Suppressor macrophage (primary cell): ENCODE results near the gene MYLK.

Experiments
- DNase-seq, 4 experiments: peaks; one replicate each; pipeline ENCODE4 v3.0.0-alpha.2; 2020 to 2022

MYLK gene

DNA sequence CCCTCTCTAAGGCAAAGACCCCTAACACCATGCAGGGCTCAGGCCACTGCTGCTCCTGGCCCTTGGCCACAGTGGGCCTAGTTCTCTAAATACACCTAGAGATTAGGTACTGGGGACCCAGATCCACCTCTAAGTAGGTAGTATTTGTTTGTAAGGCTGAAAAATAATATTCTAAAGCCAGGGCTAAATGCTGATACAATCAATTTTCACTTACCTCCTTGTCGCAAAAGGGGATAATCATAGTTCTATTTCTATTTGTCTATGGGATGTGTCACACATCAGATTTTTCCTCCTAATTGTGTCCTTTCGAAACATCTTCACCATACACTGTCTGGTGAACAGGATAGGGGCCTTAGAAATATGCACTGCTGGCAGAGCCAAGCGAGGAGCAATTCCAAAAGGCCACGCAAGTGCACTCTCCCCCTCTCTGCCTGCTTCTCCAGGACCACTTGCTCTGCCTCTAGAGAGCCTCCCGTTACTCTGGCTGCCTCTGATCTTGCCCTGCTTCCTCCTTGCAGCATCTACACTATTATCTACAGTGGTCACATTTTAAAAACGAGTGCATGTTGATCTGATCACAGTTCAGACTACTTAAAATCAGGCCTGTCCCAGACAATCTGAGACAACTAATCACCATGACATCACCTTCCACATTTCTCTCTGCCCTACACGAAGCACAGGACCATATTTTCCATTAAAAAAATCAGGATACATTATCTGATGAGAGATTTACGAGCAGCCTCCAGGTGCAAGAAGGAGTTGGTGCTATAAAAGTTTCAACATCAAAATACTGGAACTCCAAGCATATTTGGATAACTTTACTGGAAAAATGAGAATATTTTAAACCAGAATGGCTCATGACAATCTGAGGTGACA is 115.4 kb downstream of the MYLK start:
- no peak for DNase-seq

DNA sequence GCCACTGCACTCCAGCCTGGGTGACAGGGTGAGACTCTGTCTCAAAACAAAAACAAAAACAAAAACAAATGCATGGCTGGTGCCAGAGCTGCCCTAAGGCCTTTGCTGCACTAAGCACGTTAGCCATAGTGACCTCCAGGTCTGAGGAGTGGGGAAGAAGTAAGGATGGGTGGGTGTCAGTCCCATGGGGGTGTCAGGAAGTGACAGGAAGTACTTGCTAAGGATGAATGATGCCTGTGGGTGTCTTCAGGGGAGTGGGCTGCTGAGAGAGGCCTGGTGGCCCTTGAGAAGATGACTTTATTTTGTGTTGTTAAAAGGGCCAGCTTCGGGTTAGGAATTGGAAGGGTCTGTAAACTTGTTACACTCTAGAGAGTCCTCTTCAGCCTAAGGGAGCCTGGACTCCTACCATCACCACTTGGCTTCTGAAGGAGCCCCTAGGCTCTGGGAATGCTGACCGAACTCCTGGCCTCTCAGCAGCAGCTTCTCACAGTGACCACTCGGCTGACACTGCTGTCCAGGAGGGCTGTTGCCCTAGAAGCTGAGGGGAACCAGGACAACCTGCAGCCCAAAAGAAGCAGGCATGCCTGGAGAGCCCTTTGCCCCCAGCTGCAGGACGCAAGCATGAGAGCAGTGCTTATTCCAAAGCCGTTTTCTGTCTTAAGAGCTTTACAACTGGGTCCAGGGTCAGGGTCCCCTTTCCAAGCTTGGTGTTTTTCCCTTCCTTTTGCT is 116.4 kb downstream of the MYLK start:
- DNase-seq, result no peak

DNA sequence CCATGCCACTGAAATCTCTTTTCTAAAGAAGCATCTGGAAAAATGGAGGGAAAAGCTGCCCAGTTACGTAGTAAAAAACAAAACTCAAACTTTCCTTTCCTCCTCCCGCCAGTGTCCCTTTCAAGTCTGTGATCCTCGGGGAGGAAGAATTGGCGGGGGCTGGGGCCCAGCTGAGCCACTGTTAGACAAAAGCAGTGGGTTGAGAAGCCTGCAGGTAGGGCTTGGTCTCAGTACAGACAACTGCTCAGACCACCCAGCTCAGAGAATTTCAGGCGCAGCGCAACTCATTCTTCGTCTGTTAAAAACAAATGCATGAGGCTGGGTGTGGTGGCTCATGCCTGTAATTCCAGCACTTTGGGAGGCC is 117.1 kb downstream of the MYLK start:
- no peak for DNase-seq

DNA sequence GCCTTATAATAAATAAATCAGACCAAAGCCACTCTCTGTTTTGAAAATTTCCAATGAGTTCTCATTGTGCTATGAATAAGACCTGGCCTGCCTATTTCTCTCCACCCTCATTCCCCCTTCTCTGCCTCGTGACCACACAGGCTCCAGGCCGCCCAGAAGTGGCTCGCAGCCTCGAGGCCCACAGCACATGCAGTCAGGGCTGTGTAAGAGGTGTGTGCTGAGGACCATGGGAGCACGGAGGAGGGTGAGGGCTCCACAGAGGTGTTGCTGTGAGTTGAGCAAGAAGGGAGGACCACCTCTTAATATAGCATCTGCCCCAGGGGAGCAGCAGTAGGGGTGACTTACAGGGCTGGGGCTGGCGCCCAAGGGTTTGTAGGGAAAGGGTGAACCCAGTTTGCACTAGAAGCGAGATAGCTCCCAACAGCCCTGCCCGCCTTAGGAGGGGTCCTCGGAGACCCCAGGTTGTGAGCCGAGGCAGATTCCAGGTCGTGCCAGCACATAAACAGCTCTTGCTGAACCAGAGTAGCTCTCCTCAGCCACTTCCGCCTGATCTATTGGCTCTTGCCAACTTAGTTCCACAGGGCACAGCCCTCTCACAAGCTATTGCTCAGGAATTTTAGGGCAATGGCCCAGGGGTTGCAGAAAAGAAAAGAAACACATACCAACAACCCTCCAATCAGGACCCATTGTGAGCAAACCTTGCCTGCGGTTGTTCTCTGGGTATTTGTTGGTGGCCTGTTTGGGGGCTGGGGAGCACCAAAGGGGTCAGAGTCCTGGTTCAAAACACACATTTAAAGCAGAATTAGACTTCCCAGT is 117.7 kb downstream of the MYLK start:
- DNase-seq, result no peak

DNA sequence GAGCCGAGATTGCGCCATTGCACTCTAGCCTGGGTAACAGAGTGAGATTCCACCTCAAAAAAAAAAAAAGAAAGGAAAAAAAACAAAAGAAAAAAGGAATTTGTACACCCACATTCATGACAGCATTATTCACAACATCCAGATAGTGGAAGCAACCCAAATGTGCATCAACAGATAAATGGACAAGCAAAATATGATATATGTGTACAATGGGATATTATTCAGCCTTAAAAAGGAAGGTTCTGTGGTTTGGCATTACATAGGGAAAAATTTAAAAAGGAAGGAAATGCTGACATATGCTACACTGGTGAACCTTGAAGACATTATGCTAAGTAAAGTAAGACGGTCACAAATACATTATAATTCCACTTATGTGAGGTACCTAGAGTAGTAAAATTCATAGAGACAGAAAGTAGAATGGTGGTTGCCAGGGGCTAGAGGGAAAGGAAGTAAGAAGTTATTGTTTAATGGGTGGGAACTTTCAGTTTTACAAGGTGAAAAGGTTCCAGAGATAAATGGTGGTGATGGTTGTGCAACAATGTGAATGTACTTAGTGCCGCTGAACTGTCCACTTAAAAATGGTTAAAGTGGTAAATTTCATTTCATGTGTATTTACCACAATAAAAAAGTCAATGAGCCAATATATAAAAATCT is 118.5 kb downstream of the MYLK start:
- no peak for DNase-seq

DNA sequence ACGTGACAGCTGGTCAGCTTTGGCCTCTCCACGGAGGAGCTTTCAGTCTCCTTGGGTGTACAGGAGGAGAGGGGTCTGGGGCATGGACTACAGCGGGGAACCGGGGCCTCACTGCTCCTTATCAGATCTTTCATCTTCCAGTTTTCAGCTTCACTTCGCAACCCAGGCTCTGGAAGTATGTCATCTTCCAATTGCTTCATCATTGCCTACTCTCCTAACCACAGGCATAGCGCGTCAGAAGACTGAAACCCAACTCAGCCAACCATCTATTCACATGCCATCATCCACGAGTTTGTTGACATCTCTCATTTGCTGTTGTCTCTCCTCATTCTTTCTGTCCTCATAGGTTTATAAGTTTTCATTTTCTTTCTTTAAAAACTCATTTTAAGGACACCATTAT is 119.5 kb downstream of the MYLK start:
- peak; percentile 46 to 64 (median 52) for DNase-seq

DNA sequence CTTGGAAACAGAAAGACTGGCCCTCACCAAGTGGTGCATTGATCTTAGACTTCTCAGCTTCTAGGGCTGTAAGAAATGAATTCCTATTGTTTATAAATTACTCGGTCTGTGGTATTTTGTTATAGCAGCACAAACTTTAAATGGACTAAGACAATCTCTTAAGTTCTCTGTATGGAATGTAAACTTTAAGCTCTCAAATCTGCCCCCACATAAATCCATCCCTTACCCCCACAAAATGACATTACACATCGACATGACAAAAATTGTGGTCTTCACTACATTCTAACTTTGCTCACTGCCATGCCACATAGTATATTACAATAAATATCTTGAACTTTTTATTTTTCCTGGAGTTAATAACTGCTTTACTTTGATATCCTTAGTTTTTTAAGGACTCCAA is 121.3 kb downstream of the MYLK start:
- no peak for DNase-seq

DNA sequence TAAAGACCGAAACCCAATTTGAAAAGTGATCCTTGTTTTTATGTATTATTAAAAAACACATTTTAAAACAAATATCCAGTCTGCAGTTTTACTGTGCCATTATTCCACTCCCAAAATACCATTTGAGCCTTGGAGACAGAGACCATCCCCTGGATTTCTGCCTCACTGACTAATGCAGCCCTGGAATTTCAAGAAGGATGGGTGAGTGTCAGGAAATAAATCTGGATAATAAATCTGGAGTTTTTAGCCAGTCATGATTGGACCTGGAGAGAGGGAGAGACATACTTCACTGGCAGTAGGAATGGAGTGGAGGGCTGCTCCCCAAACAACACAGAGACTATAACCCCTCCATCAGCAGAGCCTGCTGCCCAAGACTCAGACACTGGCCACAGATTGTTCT is 123.3 kb downstream of the MYLK start:
- DNase-seq, result no peak

DNA sequence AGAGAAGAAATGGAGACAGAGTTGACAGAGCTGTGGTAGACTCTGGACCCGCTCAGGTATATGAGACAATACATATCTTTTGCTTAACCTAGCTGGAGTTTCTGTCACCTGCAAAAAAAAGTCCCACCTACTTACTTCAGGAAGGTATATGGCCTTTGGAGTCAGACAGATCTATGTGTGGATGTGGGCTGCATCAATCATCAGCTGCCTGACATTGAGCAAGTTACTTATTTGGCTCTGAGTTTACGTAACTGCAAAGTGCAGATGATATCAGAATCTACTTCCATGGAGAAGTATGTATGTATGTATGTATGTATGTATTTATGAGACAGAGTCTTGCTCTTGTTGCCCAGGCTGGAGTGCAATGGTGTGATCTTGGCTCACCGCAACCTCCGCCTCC is 124.3 kb downstream of the MYLK start:
- DNase-seq, result peak; percentile 20 to 71 (median 55)

DNA sequence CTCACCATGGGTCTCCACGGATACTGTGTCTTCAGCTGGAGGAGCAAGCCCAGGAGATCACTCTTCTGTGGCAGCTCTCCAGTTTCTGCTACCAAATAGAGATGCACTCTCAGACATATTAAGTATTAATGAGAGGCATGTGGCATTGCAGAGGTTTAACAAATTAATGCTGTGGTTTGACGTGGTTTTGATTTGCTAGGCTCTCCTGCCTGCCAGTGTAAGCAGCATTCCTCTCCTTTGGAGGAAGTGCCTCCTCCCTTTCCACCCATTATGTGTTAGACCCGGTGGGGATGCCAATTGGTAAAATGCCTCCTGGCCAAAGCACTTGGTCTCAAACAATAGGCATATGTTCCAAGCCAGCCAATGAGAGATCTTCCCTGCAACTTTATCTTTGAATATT is 124.8 kb downstream of the MYLK start:
- no peak for DNase-seq

DNA sequence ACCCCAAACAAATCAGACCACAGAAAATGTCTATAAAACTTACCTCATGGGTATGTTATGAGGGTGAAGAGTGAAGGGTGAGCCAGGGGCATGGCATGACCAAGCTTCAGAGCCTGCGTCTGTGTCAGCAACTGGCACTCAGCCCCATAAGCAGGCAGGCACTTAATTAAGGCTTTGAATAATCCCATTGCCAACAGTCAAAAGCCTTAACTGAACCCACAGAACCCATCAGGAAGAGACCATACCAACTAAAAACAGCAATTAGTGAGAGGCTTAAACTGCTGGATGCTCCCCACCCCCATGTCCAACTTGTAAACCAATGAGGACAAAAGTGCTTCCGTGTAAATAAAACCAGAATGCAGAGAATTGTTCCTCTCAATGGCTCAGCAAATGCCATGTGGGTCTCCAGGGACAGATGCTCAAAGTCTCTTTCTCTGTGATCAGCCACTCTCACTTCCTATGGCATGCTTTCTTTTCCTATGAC is 126.0 kb downstream of the MYLK start:
- DNase-seq, result no peak

DNA sequence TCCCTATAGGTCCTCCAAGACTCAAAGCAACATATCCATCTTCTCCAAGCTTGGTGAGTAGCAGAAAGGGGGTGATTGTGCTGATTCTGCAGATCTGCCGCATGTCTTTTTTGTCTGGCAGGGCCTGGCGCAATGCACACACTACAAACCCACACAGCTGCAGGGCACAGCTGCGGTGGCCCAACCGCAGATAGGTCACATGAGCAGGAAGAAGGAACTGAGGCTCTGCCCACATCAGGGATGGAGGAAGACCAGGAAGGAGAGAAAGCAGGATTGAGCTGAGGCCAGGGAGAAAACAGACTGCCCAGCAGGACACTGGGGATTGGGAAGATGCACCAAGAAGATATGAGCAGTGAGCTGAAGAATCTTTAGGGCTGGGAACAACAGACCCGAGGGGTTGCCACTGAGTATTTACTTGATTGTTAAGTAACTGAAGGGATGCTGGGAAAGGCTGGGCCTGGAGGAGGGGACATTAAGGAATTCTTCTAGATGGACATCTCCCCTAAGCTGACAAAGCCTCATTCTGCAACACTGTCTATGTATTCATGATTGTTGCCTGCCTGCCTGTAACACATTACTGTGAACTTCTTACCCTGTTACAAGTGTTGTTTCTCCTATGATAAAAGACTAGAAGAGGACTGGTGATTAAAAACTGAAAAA is 126.7 kb downstream of the MYLK start:
- DNase-seq, result peak; percentile 89 to 94 (median 94)

DNA sequence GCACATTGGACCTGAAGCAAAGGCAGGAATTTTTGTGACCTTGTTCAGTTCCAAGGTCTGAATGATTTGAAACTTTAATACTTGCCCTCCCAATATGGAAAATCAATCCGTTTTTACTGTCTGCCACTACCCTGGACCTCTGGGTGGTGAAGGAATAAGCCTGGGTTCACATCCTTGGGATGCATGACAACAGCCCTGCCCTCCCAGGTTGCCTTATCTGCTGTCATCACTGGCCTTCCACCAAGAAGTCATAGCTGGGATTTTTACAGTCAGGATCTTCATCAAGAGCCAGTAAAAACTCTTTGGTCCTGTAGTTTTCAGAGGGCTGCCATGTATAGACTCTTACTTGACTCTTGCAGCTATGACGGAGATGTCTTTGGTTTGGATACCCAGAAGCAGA is 128.6 kb downstream of the MYLK start:
- no peak for DNase-seq

DNA sequence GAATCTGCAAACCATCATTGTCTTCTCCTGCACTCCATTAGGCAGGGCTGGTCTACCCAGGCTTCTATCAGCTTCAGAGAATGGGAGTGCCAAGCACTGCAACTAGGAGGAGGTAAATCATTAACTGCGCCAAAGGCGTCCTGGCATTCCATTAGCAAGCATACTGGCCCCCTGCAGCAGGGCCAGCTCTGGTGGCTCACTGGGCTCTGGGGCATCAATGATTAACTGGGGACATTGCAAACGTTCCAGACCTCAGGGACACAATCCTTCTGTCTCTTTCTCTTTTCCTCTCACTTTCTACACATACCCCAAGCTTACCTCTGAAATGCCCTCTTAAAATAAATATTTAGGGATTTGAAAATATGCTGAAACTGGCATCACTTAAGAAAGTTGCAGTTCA is 129.0 kb downstream of the MYLK start:
- no peak for DNase-seq

DNA sequence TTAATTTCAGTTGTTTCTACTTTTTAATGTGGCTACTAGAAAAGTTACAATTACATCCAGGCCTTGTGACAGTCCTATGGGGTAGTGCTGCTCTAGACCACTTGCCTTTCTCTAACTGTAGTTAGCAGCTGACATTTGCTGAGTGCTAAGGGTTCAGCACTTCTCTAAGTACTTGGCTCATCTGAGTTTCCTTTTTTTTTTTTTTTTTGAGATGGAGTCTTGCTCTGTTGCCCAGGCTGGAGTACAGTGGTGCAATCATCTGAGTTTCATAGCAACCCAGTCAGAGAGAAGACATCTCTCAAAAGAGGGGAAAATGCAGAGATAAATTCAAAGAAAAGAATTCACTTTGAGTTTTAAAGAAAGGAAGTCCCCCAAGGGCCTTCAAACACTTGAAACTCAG is 130.8 kb downstream of the MYLK start:
- peak in 2 of 4 experiments; percentile 32 to 53 for DNase-seq

DNA sequence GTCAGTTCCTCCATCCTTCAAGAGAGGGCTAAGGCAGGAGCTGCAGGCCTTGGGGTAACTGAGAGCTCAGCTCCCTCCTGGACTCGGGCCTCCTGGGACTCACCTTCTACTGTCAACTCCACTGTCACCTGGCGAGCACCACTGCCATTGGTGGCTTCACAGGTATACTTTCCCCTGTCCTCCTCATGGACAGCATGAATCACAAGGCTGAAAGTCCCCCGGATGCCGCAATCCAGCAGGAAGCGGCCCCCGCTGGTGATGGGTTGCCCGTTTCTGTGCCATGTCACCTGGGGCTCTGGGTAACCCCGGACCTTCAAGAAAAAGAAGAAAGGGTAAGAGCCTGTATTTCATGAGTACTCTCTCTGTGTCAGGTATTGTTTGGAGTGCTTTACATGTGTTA is 131.9 kb downstream of the MYLK start:
- no peak for DNase-seq

DNA sequence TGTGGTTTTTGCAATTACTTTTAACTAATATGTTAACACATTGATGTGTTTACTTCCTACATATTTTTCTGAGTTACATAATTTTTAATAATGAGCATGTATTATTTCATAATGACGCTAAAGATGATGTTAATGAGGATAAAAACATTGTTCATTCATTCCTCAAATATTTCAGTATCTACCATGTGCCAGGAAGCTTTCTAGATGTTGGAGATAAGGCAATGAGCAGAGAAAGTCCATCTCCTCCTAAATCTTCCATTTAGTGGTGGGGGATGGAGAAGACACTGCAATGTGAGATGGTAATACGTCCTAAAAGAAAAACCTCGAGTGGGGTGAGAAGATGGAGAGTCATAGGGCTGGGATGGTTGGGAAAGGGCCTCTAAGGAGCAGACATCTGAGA is 132.7 kb downstream of the MYLK start:
- no peak for DNase-seq

DNA sequence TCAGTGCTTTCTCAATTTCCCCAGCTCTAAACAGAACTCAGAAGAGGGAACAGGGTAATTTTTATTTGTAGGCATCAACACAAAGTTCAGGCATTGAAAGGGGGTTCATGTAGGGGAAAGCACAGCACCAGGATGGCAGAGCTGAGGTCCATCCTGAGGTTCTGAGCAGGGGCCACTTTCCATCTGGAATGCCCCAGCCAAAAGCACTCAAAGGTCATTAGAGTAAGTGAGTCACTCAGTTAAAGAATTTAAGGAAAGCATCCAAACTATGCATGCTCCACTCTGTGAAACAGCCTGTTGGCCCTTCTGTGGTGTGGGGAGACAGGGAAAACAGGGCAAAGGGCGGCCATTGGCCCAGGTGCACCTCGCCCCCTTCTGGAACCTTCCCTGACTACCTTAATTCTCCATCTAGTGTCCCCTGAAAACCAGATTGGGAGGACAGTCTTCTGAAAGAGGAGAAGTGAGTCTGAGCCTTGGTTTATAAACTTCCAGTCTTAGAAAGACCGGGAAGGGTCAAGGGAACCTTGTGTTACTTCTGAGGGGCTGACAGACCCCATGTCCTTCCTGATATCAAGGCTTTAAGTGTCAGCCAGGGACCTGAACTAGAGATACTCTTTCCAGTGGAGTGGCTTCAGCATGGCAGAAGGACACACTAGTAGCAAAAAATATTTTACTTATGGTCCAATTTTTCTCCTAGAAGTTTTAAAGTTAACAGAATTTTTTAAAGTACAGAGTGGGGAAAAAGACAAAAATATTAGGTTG is 133.3 kb downstream of the MYLK start:
- no peak for DNase-seq

DNA sequence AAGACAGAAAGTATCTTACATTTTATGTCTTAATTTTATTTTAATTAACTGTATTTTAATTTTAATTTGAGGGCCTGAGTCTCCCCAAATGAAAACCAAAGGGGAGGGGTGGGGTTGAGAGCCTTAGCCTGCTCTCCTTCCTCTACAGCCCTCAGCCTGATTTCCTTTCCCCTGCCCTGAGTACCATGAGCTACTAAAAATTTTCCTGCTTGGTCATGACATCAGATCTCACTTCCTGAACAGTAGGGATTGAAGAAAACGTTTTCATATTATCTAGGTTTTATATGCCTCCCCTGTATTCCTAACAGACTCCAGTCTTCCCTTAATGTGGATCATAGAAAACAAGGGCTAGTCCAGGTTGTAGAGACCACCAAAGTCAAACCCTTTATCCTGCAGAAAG is 133.9 kb downstream of the MYLK start:
- DNase-seq, result no peak

DNA sequence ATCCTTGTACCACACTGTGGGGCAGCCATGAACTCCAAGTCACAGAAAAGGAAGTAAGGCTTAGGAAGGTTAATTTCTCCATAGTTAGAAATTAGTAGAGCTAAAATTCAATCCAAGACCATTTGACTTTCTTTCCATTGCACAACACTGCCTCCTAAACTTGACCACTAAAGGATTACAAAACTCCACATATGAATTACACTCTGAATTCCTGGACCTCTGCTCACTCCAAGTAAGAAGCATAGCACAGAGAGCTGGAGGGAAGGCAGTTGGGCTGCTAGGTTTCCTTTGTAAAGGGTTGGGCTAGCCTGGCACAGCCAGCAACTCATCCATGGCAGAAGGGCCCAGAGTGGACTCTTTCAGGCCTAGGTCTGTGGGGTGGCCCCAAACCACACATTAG is 134.4 kb downstream of the MYLK start:
- peak in 3 of 4 experiments; percentile 8 to 62 (median 37) for DNase-seq

DNA sequence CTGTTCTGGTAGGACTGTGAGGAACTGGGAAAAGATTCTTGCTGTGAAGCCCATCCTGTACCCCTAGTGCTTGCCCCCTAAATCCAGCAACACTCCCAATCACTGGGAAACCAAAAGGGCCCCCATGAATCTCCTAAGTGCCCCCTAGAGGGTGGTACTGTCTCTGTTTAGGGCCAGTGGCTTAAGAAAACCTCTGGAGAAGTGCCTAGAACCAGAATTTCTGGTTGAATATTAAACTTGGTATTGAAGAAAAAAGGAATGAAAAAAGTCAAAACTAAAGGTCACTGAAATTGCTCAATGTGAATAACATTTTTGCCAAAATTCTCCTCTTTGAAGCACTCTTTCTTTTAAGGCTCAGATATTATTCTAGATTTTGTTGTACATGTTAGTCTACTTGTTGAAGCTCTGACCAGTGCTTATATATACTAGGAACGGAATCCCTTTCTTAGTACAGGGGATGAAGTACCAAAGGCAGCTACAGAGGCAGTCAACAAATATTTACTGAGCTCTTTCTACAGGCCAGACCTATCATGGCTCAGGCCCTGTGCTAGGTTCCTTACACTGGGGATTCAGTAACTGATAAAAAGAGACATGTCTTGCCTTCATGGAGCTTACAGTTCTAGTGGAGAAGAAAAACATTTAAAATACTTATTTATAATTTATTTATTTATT is 138.8 kb downstream of the MYLK start:
- peak in 3 of 4 experiments; percentile 33 to 46 (median 45) for DNase-seq
